Measurements from ENCODE around the gene MAGEA11. TPM values are rescaled to one million over a fixed set of nuclear protein-coding genes. Genes with fewer than 3 reads are reported as not detected.
"Not testable (repeated sequence)": the region's sequence is repeated elsewhere in the genome, so short reads cannot be mapped to it uniquely, and the experiment has no call there.

The MAGEA11 gene, protein sequence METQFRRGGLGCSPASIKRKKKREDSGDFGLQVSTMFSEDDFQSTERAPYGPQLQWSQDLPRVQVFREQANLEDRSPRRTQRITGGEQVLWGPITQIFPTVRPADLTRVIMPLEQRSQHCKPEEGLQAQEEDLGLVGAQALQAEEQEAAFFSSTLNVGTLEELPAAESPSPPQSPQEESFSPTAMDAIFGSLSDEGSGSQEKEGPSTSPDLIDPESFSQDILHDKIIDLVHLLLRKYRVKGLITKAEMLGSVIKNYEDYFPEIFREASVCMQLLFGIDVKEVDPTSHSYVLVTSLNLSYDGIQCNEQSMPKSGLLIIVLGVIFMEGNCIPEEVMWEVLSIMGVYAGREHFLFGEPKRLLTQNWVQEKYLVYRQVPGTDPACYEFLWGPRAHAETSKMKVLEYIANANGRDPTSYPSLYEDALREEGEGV
- total RNA-seq = not detected
- polyA plus RNA-seq = not detected
- long read RNA-seq, donor 1 = 0 reads
- long read RNA-seq, donor 2 = 0 reads

DNA sequence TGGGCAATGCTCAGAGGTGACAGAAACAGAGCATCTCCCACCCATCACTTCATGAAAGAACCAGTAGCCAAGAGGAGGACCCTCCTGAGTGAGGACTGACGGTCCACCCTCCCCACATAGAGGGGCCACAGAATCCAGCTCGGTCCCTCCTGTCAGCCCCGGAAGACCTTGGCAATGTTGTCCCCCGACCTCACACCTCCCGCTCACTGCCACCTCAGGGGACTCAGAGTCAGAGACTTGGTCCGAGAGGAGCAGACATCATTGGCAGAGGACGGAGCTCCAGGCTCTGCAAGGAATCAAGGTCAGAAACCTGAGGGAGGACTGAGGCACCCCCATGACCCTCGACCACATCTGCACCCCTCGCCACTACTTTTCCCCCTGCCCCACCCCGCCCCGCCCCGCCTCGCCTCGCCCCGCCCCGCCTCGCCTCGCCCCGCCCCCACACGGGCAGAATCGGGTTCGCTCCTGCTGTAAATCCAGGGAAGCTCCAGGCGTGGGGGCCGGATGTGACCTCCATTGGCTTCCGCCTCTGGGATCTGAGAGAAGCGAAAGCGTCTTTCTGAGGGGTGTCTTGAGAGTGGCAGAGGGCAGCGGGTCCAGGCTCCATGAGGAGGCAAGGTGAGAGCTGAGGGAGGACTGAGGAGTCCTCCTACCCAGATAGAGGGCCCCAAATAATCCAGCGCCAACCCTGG, at the start of gene MAGEA11:
Gene MAGEA11, plus strand, starts transcription at position 516 of the 692 bp plus-strand sequence. CDS start 1,100 bp downstream, outside the sequence.
- no peak for ATAC-seq
- Histone ChIP-seq H3K27ac (no peak within 1 kb of the TSS), H3K9me3 (no peaks in the 10 kb centered on the region), H3K4me3 (no peak within 1 kb of the TSS), H3K27me3 (ENCODE audit: insufficient read depth in 3 of 3, low read length in 2 of 3) (peaks cover 0 to 5% (median 0%) of the 10 kb centered on the region in 3 donors), H3K4me1 (no peaks in the 10 kb centered on the region), H3K36me3 (ENCODE audit: insufficient read depth in 1 of 2, low read depth in 1 of 2) (no peaks in the 10 kb centered on the region)
- 77 to 92% (median 89%) methylated on average over 17 to 27 of the region's 29 CpGs for WGBS, 3 donors
- TF ChIP-seq, protein P1, sequence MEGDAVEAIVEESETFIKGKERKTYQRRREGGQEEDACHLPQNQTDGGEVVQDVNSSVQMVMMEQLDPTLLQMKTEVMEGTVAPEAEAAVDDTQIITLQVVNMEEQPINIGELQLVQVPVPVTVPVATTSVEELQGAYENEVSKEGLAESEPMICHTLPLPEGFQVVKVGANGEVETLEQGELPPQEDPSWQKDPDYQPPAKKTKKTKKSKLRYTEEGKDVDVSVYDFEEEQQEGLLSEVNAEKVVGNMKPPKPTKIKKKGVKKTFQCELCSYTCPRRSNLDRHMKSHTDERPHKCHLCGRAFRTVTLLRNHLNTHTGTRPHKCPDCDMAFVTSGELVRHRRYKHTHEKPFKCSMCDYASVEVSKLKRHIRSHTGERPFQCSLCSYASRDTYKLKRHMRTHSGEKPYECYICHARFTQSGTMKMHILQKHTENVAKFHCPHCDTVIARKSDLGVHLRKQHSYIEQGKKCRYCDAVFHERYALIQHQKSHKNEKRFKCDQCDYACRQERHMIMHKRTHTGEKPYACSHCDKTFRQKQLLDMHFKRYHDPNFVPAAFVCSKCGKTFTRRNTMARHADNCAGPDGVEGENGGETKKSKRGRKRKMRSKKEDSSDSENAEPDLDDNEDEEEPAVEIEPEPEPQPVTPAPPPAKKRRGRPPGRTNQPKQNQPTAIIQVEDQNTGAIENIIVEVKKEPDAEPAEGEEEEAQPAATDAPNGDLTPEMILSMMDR (IDR thresholded peaks at IDR 0.05) = no peak
- intact Hi-C loops (cut with DNase I) = loop anchor here in 1 of 2 donors (10.0 kb wide), 1 partner anchor 77 kb away; the partner anchor contains the start of gene TMEM185A
- DNase-seq = no peak

DNA sequence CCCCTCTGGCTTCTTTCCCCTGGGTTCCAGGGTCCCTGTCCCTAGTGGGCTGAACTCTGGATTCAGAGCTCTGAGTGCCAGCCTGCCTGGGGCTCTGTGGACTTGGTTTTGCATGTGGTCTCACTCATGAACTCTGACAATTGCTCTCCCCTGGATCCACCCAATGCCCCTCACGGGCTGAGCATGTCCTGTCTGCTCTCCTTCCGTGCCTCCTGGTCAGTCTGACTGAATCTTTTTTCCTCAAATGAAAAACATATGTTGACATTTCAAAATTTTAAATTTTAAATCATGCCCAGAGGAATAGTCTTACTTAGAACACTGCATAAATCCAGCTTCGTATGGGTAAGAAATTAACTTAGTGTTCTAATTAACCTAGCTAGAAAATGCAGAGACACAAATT, 36.8 kb upstream of the MAGEA11 start:
- H3K9me3 ChIP-seq; ATAC-seq; H3K27ac ChIP-seq; H3K36me3 ChIP-seq (ENCODE audit: insufficient read depth in 1 of 2, low read depth in 1 of 2); intact Hi-C loops (cut with DNase I); H3K27me3 ChIP-seq (ENCODE audit: insufficient read depth in 3 of 3, low read length in 2 of 3); DNase-seq; H3K4me1 ChIP-seq; H3K4me3 ChIP-seq: not testable (repeated sequence)
- no CpG with 5 or more reads among the region's 3 CpGs for WGBS, 3 donors

DNA sequence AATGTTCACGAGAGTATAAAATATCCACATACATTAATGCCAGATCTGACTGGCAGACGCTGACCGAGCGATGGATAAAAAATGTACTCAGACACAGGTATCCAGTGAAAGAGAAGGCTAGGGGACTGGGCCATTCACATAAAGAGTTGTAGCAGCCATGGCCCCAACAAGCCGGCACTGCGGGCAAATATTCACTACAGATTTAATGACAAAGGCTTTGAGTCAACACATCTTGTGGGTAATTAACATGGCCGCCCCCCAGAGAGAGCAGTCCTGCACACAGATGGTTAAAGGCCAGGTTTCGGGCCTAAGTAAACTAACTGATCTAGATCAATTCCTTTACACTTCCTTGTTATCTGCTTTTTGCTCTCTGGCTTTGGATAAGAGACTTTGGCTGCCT, 36.3 kb upstream of the MAGEA11 start:
- DNase-seq; intact Hi-C loops (cut with DNase I); H3K27me3 ChIP-seq (ENCODE audit: insufficient read depth in 3 of 3, low read length in 2 of 3); H3K27ac ChIP-seq; H3K4me1 ChIP-seq; H3K4me3 ChIP-seq; H3K9me3 ChIP-seq; H3K36me3 ChIP-seq (ENCODE audit: insufficient read depth in 1 of 2, low read depth in 1 of 2); ATAC-seq: not testable (repeated sequence)
- 80% methylated on average over 1 of the region's 8 CpGs; no CpG with 5 or more reads in 2 of the 3 donors for WGBS, 3 donors

DNA sequence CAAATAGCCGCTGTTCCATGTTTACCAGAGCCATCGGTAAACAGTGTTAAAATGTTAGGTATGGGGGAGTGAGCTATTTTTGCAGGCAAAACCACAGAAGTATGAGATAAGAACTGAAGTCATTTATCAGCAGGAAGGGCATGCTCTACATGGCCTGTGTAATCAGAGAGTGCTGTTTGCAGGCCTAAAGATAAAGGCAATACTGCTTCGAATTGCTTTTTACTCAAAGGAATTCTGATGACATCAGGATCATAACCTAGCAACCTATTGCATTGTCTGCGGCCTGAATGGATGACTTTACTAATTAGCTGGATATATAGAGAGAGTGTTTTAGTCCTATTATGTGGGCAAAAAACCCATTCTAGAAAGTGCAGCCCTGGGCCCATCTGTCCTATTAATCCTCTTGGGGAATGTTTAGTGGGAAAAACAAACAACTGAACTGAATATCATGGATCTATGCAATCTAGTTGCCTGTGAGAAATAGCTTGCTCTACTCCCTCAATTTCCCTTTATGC, 32.6 kb upstream of the MAGEA11 start:
- ATAC-seq; H3K27ac ChIP-seq; H3K4me3 ChIP-seq; H3K4me1 ChIP-seq; H3K36me3 ChIP-seq (ENCODE audit: insufficient read depth in 1 of 2, low read depth in 1 of 2); intact Hi-C loops (cut with DNase I); DNase-seq; H3K27me3 ChIP-seq (ENCODE audit: insufficient read depth in 3 of 3, low read length in 2 of 3); H3K9me3 ChIP-seq: not testable (repeated sequence)
- 91% methylated on average over 2 of the region's 4 CpGs; no CpG with 5 or more reads in 2 of the 3 donors for WGBS, 3 donors

DNA sequence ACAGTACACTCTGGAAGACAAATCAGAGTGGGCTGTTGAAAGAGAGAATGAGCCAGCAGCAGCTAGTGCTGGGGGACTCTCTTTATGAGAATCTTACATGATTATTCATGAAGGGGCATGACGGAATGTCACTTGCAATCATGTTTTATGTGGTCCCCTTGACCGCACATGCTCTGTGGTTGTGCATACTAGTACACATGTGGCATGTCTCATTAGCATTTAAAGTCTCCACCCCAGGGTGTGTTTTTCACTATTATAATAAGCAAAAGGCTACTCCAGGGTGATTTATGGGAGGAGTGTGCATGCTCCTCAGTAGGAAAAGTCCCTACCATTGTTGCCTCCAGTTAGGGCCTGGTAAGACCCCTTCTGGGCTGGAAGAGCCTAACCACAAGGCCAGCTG, 30.7 kb upstream of the MAGEA11 start:
- H3K27ac ChIP-seq = no peak overlapping the region
- 75 to 100% (median 89%) methylated on average over 2 of the region's 2 CpGs for WGBS, 3 donors
- no peaks in the 10 kb centered on the region for H3K9me3 ChIP-seq
- no peak for DNase-seq
- no peak for ATAC-seq
- H3K4me3 ChIP-seq = no peak overlapping the region
- H3K36me3 ChIP-seq (ENCODE audit: insufficient read depth in 1 of 2, low read depth in 1 of 2) = no peaks in the 10 kb centered on the region
- no peaks in the 10 kb centered on the region for H3K4me1 ChIP-seq
- TF ChIP-seq, protein P1 (IDR thresholded peaks at IDR 0.05) = no peak
- intact Hi-C loops (cut with DNase I) = no loop called here
- no peaks in the 10 kb centered on the region for H3K27me3 ChIP-seq (ENCODE audit: insufficient read depth in 3 of 3, low read length in 2 of 3)

DNA sequence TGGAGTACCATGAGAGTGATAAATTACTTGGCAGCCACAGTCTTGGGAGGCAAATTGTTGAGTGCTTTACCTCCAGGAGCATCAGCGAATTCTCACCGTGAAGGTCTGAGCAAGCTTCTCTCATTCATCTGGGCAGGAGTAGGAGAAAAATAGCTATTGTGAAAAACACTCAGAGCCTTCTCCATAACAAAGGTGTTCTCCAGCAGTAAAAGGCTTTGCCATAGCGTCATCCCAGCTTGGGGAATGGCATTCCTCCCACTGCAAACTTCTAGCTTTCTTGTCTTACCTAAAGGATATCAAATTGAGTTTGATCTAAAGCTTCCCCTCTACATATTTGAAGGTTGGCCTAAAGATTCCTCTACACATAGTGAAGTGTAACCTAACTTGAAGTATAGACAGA, 29.8 kb upstream of the MAGEA11 start:
- DNase-seq (no peak), ATAC-seq (no peak)
- H3K4me3 ChIP-seq = no peak overlapping the region
- TF ChIP-seq, protein P1 (IDR thresholded peaks at IDR 0.05) = no peak
- no peak overlapping the region for H3K27ac ChIP-seq
- 47 to 54% (median 52%) methylated on average over 3 of the region's 3 CpGs for WGBS, 3 donors
- H3K36me3 ChIP-seq (ENCODE audit: insufficient read depth in 1 of 2, low read depth in 1 of 2) = no peaks in the 10 kb centered on the region
- intact Hi-C loops (cut with DNase I) = no loop called here
- no peaks in the 10 kb centered on the region for H3K27me3 ChIP-seq (ENCODE audit: insufficient read depth in 3 of 3, low read length in 2 of 3)
- H3K4me1 ChIP-seq = no peaks in the 10 kb centered on the region
- no peaks in the 10 kb centered on the region for H3K9me3 ChIP-seq

Data from psoas muscle (tissue), 8 donors.